Trophoblast cell (in vitro differentiated cells and primary cell): ENCODE data around the gene PLA2G2F. TPM values are rescaled to one million over a fixed set of nuclear protein-coding genes. Genes with fewer than 3 reads are reported as not detected.

Experiments
- DNase-seq, 2 donors: peaks; one replicate each; pipeline ENCODE4 v3.0.0-alpha.2; 2016
- H2AFZ ChIP-seq: 2 replicates; pipeline ENCODE4 v1.6.1; 2013; ENCODE audit warnings: low read length, moderate library complexity, mild to moderate bottlenecking; ENCODE audit not compliant: insufficient read depth, poor library complexity
- H2AK5ac ChIP-seq: 2 replicates; pipeline ENCODE4 v1.6.1; 2013; ENCODE audit warnings: mild to moderate bottlenecking, low read length
- H2BK120ac ChIP-seq: 2 replicates; pipeline ENCODE4 v1.6.1; 2013; ENCODE audit warnings: low read length, mild to moderate bottlenecking, moderate library complexity; ENCODE audit not compliant: insufficient read depth, poor library complexity
- H2BK12ac ChIP-seq: 2 replicates; pipeline ENCODE4 v1.6.1; 2013; ENCODE audit warnings: mild to moderate bottlenecking, low read length, moderate library complexity
- H2BK5ac ChIP-seq: 2 replicates; pipeline ENCODE4 v1.6.1; 2013; ENCODE audit warnings: low read length, low read depth, moderate library complexity, mild to moderate bottlenecking; ENCODE audit not compliant: poor library complexity
- H3K14ac ChIP-seq: 2 replicates; pipeline ENCODE4 v1.6.1; 2013; ENCODE audit warnings: mild to moderate bottlenecking, low read length
- H3K18ac ChIP-seq: 2 replicates; pipeline ENCODE4 v1.6.1; 2013; ENCODE audit warnings: mild to moderate bottlenecking, low read length
- H3K23ac ChIP-seq: 2 replicates; pipeline ENCODE4 v1.6.1; 2013; ENCODE audit warnings: low read length
- H3K27ac ChIP-seq: 2 replicates; pipeline ENCODE4 v1.5.1; 2013; ENCODE audit warnings: low read depth, mild to moderate bottlenecking, inconsistent platforms, low read length, moderate library complexity
- H3K27me3 ChIP-seq: 2 replicates; pipeline ENCODE4 v1.6.1; 2013; ENCODE audit warnings: inconsistent platforms, mild to moderate bottlenecking, low read length, moderate library complexity; ENCODE audit not compliant: insufficient read depth
- H3K36me3 ChIP-seq, 2 experiments: 1 replicate in 1 of 2; 2 replicates in 1 of 2; pipeline ENCODE4 v1.6.1; 2013; ENCODE audit warnings: low read length in 2 of 2, mild to moderate bottlenecking in 2 of 2, moderate library complexity in 1 of 2; ENCODE audit not compliant: insufficient read depth in 2 of 2, control insufficient read depth in 1 of 2
- H3K4ac ChIP-seq: 2 replicates; pipeline ENCODE4 v1.6.1; 2013; ENCODE audit warnings: low read depth, mild to moderate bottlenecking, low read length, moderate library complexity
- H3K4me1 ChIP-seq, 2 experiments: 1 replicate in 1 of 2; 2 replicates in 1 of 2; pipeline ENCODE4 v1.6.1; 2013; ENCODE audit warnings: low read length in 2 of 2, mild to moderate bottlenecking in 2 of 2, moderate library complexity in 1 of 2; ENCODE audit not compliant: insufficient read depth in 2 of 2, control insufficient read depth in 1 of 2
- H3K4me2 ChIP-seq: 2 replicates; pipeline ENCODE4 v1.6.1; 2013; ENCODE audit warnings: inconsistent platforms, mild to moderate bottlenecking, low read length, moderate library complexity
- H3K4me3 ChIP-seq: 2 replicates; pipeline ENCODE4 v1.5.1; 2013; ENCODE audit warnings: mild to moderate bottlenecking, low read depth, low read length, inconsistent platforms
- H3K79me1 ChIP-seq: one replicate; pipeline ENCODE4 v1.6.1; 2013; ENCODE audit warnings: low read length
- H3K79me2 ChIP-seq: 2 replicates; pipeline ENCODE4 v1.6.1; 2013; ENCODE audit warnings: low read length, mild to moderate bottlenecking; ENCODE audit not compliant: control insufficient read depth, insufficient read depth, poor library complexity
- H3K9ac ChIP-seq: 2 replicates; pipeline ENCODE4 v1.6.1; 2013; ENCODE audit warnings: mild to moderate bottlenecking, low read length
- H3K9me3 ChIP-seq: 2 replicates; pipeline ENCODE4 v1.6.1; 2013; ENCODE audit warnings: low read depth, mild to moderate bottlenecking, control low read depth, inconsistent platforms, low read length; ENCODE audit not compliant: insufficient read depth
- H4K12ac ChIP-seq: 2 replicates; pipeline ENCODE4 v1.6.1; 2013; ENCODE audit warnings: low read depth, mild to moderate bottlenecking, low read length, moderate library complexity
- H4K8ac ChIP-seq: 2 replicates; pipeline ENCODE4 v1.6.1; 2013; ENCODE audit warnings: low read depth, mild to moderate bottlenecking, low read length, moderate library complexity
- H4K91ac ChIP-seq: one replicate; pipeline ENCODE4 v1.6.1; 2013; ENCODE audit warnings: low read depth, mild to moderate bottlenecking, low read length, moderate library complexity
- WGBS: extraction: QIAGEN DNeasy Blood & Tissue Kit; methylation state at CpG from one replicate; pipeline ENCODE4 v1.1.7; 2013; ENCODE audit warnings: missing lambda C conversion rate; ENCODE audit not compliant: insufficient read length, insufficient coverage; ENCODE audit errors: extremely low coverage; 5-methylcytosine and 5-hydroxymethylcytosine counted together
- polyA plus RNA-seq: library from polyadenylated mRNA; stranded (reverse); fragments of 200-250 nt; gene quantifications from 2 replicates; pipeline ENCODE4 v1.2.3, GENCODE V29; 2013

The PLA2G2F gene, protein sequence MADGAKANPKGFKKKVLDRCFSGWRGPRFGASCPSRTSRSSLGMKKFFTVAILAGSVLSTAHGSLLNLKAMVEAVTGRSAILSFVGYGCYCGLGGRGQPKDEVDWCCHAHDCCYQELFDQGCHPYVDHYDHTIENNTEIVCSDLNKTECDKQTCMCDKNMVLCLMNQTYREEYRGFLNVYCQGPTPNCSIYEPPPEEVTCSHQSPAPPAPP
- polyA plus RNA-seq: 6.6 TPM in 2 replicates

DNA sequence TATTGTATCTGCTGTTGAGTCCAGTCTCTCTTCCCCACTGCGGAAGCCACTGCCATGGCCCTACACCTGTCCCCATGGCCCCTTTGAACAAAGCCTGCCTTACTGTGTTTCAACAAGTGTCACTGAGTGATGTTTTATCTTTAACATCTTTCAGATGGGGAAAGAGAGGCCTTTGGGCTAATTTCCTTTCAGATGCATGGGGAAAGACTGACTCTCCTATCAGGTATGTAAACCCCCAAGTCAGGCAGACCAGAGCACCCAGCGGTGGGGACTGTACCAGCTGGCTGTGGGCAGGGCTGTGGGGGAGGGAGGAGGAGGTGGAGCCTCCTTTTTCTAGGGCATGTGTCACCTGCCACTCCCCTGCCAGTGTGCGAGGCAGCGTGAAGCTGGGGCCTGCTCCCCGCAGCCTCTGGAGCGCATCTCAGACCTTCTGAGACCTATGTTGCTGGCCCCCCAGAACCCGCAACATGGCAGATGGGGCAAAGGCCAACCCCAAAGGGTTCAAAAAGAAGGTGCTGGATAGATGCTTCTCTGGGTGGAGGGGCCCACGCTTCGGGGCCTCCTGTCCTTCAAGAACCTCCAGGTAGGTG is at the start of gene PLA2G2F:
Gene PLA2G2F, plus strand, starts transcription at position 363 of the 590 bp plus-strand sequence. Its CDS starts 105 bp downstream, at position 468.
- Histone ChIP-seq H4K8ac (peak within 1 kb of the TSS; percentile 28), H3K4ac (no peak within 1 kb of the TSS), H3K36me3 (no peaks in the 10 kb centered on the region), H2BK120ac (peak within 1 kb of the TSS; percentile 48), H3K9ac (no peak within 1 kb of the TSS), H2AFZ (no peak within 1 kb of the TSS), H3K79me2 (no peaks in the 10 kb centered on the region), H3K79me1 (no peaks in the 10 kb centered on the region), H4K91ac (peak within 1 kb of the TSS; percentile 20), H3K27me3 (no peaks in the 10 kb centered on the region), H3K18ac (no peak within 1 kb of the TSS), H3K23ac (no peak within 1 kb of the TSS), H3K4me3 (no peak within 1 kb of the TSS), H3K27ac (no peak within 1 kb of the TSS), H2BK12ac (no peak within 1 kb of the TSS), H3K4me2 (no peak within 1 kb of the TSS), H3K4me1 (peaks cover 7 to 11% of the 10 kb centered on the region in 2 experiments), H3K9me3 (no peaks in the 10 kb centered on the region), H2BK5ac (no peak within 1 kb of the TSS), H3K14ac (no peak within 1 kb of the TSS), H4K12ac (no peak within 1 kb of the TSS), H2AK5ac (no peak within 1 kb of the TSS)
- WGBS: no CpG with 5 or more reads among the region's 9 CpGs
- DNase-seq: peak in 1 of 2 donors; percentile 9

DNA sequence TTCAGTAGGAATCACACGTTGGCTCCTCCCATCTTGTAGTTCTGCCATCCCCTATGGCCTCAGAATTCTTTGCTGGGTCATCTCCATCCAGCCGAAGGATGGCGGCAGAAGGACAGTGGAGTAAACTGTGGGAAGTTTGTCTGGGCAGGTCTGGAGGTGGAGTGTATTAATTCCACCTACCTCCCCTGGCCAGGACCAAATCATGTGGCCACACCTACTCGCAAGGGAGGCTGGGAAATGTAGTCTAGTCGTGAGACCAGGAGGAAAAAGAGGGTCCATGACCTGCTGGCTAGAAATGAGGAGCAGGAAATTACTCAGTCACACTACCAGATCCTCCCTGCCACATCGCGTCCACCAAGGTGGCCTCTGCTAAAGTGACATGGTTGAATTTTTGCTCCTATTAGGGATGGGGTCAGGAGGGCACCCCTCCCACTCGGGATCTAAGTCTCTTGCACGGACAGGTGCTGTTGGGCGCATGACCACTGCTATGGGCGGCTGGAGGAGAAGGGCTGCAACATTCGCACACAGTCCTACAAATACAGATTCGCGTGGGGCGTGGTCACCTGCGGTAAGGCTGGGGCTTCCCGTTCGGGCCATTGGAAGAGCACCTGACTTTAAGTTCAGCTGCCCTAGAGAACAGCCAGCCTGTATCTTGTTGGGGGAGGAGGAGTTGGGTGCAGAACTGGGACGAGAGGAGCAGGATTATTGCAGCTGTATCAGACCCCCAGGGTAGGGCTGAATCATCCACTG is 49.6 kb upstream of the PLA2G2F start:
- H4K91ac ChIP-seq: no peak overlapping the region
- H3K27me3 ChIP-seq: no peaks in the 10 kb centered on the region
- H3K23ac ChIP-seq: no peak overlapping the region
- no peaks in the 10 kb centered on the region for H3K4me1 ChIP-seq
- H3K18ac ChIP-seq: no peak overlapping the region
- H3K27ac ChIP-seq: no peak overlapping the region
- H3K9me3 ChIP-seq: peaks cover 2% of the 10 kb centered on the region
- no peak overlapping the region for H4K8ac ChIP-seq
- no peak overlapping the region for H2BK12ac ChIP-seq
- no peaks in the 10 kb centered on the region for H3K79me1 ChIP-seq
- no peak overlapping the region for H3K14ac ChIP-seq
- peak overlapping the region; percentile 17 for H3K4me3 ChIP-seq
- no peak overlapping the region for H2BK120ac ChIP-seq
- H3K4ac ChIP-seq: no peak overlapping the region
- no CpG with 5 or more reads among the region's 19 CpGs for WGBS
- no peak overlapping the region for H2AK5ac ChIP-seq
- H3K79me2 ChIP-seq: no peaks in the 10 kb centered on the region
- no peaks in the 10 kb centered on the region for H3K36me3 ChIP-seq
- no peak overlapping the region for H2BK5ac ChIP-seq
- no peak for DNase-seq
- H2AFZ ChIP-seq: no peak overlapping the region
- H4K12ac ChIP-seq: no peak overlapping the region
- H3K9ac ChIP-seq: no peak overlapping the region
- no peak overlapping the region for H3K4me2 ChIP-seq

DNA sequence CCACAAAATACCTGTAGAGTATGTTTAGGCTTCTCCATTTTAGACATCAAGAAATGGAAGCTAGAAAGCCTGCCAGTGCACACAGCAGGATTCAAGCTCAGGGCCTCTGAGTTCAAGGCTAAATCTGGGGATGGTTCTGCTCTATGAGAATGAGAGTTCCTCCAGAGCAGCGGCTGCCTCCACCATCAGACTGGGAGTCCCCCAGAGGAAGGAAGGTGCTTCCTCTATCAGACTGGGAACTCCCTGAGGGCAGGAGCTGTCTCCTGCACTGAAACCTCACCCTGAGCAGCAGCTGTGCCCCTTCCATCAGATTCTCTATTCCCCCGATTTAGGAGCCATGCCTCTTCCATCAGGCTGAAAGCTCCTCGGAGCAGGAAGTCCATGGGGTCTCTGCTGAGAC is 49.0 kb upstream of the PLA2G2F start:
- no CpG with 5 or more reads among the region's 3 CpGs for WGBS
- Histone ChIP-seq H3K4me1 (no peaks in the 10 kb centered on the region), H2AFZ (no peak overlapping the region), H3K79me2 (no peaks in the 10 kb centered on the region), H2BK5ac (no peak overlapping the region), H3K4me3 (no peak overlapping the region), H3K4me2 (no peak overlapping the region), H2AK5ac (no peak overlapping the region), H3K14ac (no peak overlapping the region), H3K9me3 (peaks cover 2% of the 10 kb centered on the region), H3K36me3 (no peaks in the 10 kb centered on the region), H3K23ac (no peak overlapping the region), H3K9ac (no peak overlapping the region), H3K79me1 (no peaks in the 10 kb centered on the region), H4K8ac (no peak overlapping the region), H2BK12ac (no peak overlapping the region), H3K18ac (no peak overlapping the region), H4K12ac (no peak overlapping the region), H4K91ac (no peak overlapping the region), H3K4ac (no peak overlapping the region), H2BK120ac (no peak overlapping the region), H3K27me3 (no peaks in the 10 kb centered on the region), H3K27ac (no peak overlapping the region)
- DNase-seq: no peak

DNA sequence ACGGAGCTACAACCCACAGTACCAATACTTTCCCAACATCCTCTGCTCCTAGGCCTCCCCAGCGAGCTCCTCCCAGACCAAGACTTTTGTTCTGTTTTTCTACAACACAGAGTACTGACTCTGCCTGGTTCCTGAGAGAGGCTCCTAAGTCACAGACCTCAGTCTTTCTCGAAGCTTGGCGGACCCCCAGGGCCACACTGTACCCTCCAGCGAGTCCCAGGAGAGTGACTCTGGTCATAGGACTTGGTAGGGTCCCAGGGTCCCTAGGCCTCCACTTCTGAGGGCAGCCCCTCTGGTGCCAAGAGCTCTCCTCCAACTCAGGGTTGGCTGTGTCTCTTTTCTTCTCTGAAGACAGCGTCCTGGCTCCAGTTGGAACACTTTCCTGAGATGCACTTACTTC is 48.5 kb upstream of the PLA2G2F start:
- no peak overlapping the region for H2BK12ac ChIP-seq
- H3K79me2 ChIP-seq: no peaks in the 10 kb centered on the region
- H4K91ac ChIP-seq: no peak overlapping the region
- H3K27ac ChIP-seq: no peak overlapping the region
- no peak overlapping the region for H2BK5ac ChIP-seq
- H3K9ac ChIP-seq: no peak overlapping the region
- H2AK5ac ChIP-seq: no peak overlapping the region
- H4K8ac ChIP-seq: no peak overlapping the region
- H3K79me1 ChIP-seq: no peaks in the 10 kb centered on the region
- no peaks in the 10 kb centered on the region for H3K36me3 ChIP-seq
- no peak overlapping the region for H3K18ac ChIP-seq
- H3K9me3 ChIP-seq: peaks cover 2% of the 10 kb centered on the region
- no peak overlapping the region for H3K4me2 ChIP-seq
- no peak overlapping the region for H2AFZ ChIP-seq
- no peak overlapping the region for H3K4me3 ChIP-seq
- no peaks in the 10 kb centered on the region for H3K4me1 ChIP-seq
- H3K4ac ChIP-seq: no peak overlapping the region
- DNase-seq: no peak
- no peak overlapping the region for H3K14ac ChIP-seq
- WGBS: no CpG with 5 or more reads among the region's 6 CpGs
- no peak overlapping the region for H4K12ac ChIP-seq
- no peaks in the 10 kb centered on the region for H3K27me3 ChIP-seq
- no peak overlapping the region for H2BK120ac ChIP-seq
- no peak overlapping the region for H3K23ac ChIP-seq
